ENCODE results near the gene NRG4. TPM values are rescaled to one million over a fixed set of nuclear protein-coding genes. Genes with fewer than 3 reads are reported as not detected.
"Not testable (repeated sequence)": the region's sequence is repeated elsewhere in the genome, so short reads cannot be mapped to it uniquely, and the experiment has no call there.

Gene NRG4
- total and polyA plus RNA-seq, 2 experiments from 2014 or later = 0.21 to 0.47 TPM

GRCh38 chr15:75916978-75917377 lies 95.2 kb downstream of the NRG4 start (continued):
- no peak for TF ChIP-seq ZNF462 (CRISPR knock-in tag; IDR thresholded peaks at IDR 0.05)
- TF ChIP-seq ZNF331 (CRISPR knock-in tag; IDR thresholded peaks at IDR 0.05; ENCODE audit: low read depth) = no peak
- TF ChIP-seq ETS1 (IDR thresholded peaks at IDR 0.05) = no peak
- TF ChIP-seq EZH2phosphoT487 (IDR thresholded peaks at IDR 0.05; ENCODE audit: unreplicated experiment) = no peak

DNA sequence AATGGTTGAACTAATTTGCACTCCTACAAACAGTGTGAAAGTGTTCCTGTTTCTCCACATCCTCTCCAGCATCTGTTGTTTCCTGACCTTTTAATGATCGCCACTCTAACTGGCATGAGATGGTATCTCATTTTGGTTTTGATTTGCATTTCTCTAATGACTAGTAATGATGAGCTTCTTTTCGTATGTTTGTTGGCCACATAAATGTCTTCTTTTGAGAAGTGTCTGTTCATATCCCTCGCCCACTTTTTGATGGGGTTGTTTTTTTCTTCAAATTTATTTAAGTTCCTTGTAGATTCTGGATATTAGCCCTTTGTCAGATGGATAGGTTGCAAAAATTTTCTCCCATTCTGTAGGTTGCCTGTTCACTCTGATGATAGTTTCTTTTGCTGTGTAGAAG lies 101.9 kb downstream of the NRG4 start:
- H3K9me2 ChIP-seq (ENCODE audit: insufficient read depth); DNase-seq (ENCODE audit: low spot score); H3K27me3 Mint-ChIP-seq (ENCODE audit: insufficient read depth, low read depth, poor library complexity); H3K9me3 Mint-ChIP-seq; H3K4me3 Mint-ChIP-seq; H2AFZ ChIP-seq; H3K27ac Mint-ChIP-seq; H3F3A ChIP-seq (replicated peaks; ENCODE audit: low read depth); H3K4me1 Mint-ChIP-seq; ATAC-seq; H3K4me1 ChIP-seq (ENCODE audit: insufficient read depth); H3K4me2 ChIP-seq; H3K27ac ChIP-seq (ENCODE audit: low read depth); H3K4me3 ChIP-seq; H3K27me3 ChIP-seq (ENCODE audit: insufficient read depth): not testable (repeated sequence)
- peaks cover 80% of the 10 kb centered on the region for H3K36me3 Mint-ChIP-seq (ENCODE audit: low read depth)
- H3K36me3 ChIP-seq (ENCODE audit: insufficient read depth) = peaks cover 46% of the 10 kb centered on the region
- peaks cover 54% of the 10 kb centered on the region for H4K20me1 ChIP-seq (replicated peaks; ENCODE audit: insufficient read depth)
- H3K79me2 ChIP-seq (replicated peaks; ENCODE audit: insufficient read depth) = peaks cover 100% of the 10 kb centered on the region

All from GM23338 (cell line).